HCT116 (cell line): Measurements from ENCODE around the gene CMIP. TPM values are rescaled to one million over a fixed set of nuclear protein-coding genes. Genes with fewer than 3 reads are reported as not detected.

Experiments used
- ATAC-seq: fragments of 200-7000 bp; cut with Tn5 transposase; 2 replicates; pipeline ENCODE4 v1.9.1; 2020; ENCODE audit warnings: mild to moderate bottlenecking, moderate library complexity
- BruUV-seq: library from RNA; stranded (reverse); fragments of 400-500 nt; replicated peaks from 2 replicates; lab custom pipeline; 2021; lab: Mats Ljungman, UMichigan
- CTCF ChIA-PET: fragments of 300-600 bp; sonication (Branson Sonifier 250); formaldehyde crosslinking; loops from one replicate; lab custom pipeline; 2021; ENCODE audit warnings: antibody characterized with exemption; lab: Charles Lee
- POLR2A ChIA-PET: fragments of 300-600, 350-600 bp; sonication (Branson Sonifier 250); formaldehyde crosslinking; loops from one replicate; lab custom pipeline; 2021; ENCODE audit warnings: antibody characterized with exemption; lab: Charles Lee
- RAD21 ChIA-PET, 2 experiments: fragments of 300-600 bp; sonication (Branson Sonifier 250); formaldehyde crosslinking; loops; one replicate each; lab custom pipeline; 2023; ENCODE audit warnings: low total read pairs in 2 of 2; ENCODE audit not compliant: uncharacterized antibody in 2 of 2, unreplicated experiment in 2 of 2, low non-redundant PET in 1 of 2; lab: Charles Lee
- DNase-seq: peaks from one replicate; pipeline ENCODE4 v3.0.0-alpha.2; 2010; ENCODE audit warnings: low read depth, low spot score
- H2AFZ ChIP-seq: fragments of 200-600 bp; shearing (Covaris generic), sonication (generic); 2 replicates; pipeline ENCODE4 v1.6.1; 2017; ENCODE audit warnings: low read depth, mixed run types, mixed read lengths, antibody characterized with exemption, low read length; ENCODE audit not compliant: poor library complexity, severe bottlenecking
- H3K27ac ChIP-seq: 2 replicates; pipeline ENCODE4 v1.5.1; 2012; ENCODE audit warnings: low read depth, low read length
- H3K27me3 ChIP-seq: fragments of 200-600 bp; sonication (generic); 2 replicates; pipeline ENCODE4 v1.6.1; 2016; ENCODE audit warnings: mixed run types, low read length, mixed read lengths; ENCODE audit not compliant: insufficient read depth
- H3K36me3 ChIP-seq, 2 experiments: fragments of 200-500 bp in 1 of 2; fragments of 200-600 bp in 1 of 2; sonication (Bioruptor generic) in 1 of 2; sonication (generic) in 1 of 2; 2 replicates each; pipeline versions ENCODE4 v1.5.1 to v1.6.1; 2014 to 2016; ENCODE audit warnings: low read length in 2 of 2, inconsistent platforms in 1 of 2, mixed read lengths in 1 of 2, mixed run types in 1 of 2; ENCODE audit not compliant: insufficient read depth in 2 of 2, control insufficient read depth in 1 of 2
- H3K4me1 ChIP-seq, 2 experiments: fragments of 200-600 bp in 1 of 2; sonication (generic) in 1 of 2; 2 replicates each; pipeline versions ENCODE4 v1.5.1 to v1.6.1; 2012 to 2017; ENCODE audit warnings: low read length in 2 of 2, inconsistent platforms in 1 of 2, mild to moderate bottlenecking in 1 of 2, mixed read lengths in 1 of 2, mixed run types in 1 of 2, moderate library complexity in 1 of 2; ENCODE audit not compliant: insufficient read depth in 2 of 2, control insufficient read depth in 1 of 2
- H3K4me2 ChIP-seq: fragments of 200-600 bp; sonication (generic); 2 replicates; pipeline ENCODE4 v1.6.1; 2017; ENCODE audit warnings: mixed run types, low read length, mixed read lengths
- H3K4me3 ChIP-seq, 2 experiments: fragments of 200-600 bp in 1 of 2; sonication (generic) in 1 of 2; replicated peaks in 1 of 2; 2 replicates each; pipeline ENCODE4 v1.5.1; 2011 to 2016; ENCODE audit warnings: low read length in 2 of 2, control low read depth in 1 of 2, low read depth in 1 of 2, mild to moderate bottlenecking in 1 of 2, mixed read lengths in 1 of 2, mixed run types in 1 of 2
- H3K79me2 ChIP-seq: fragments of 200-600 bp; sonication (generic); 2 replicates; pipeline ENCODE4 v1.6.1; 2017; ENCODE audit warnings: mild to moderate bottlenecking, mixed run types, low read length, moderate library complexity, mixed read lengths; ENCODE audit not compliant: insufficient read depth
- H3K9ac ChIP-seq: fragments of 200-600 bp; sonication (generic); 2 replicates; pipeline ENCODE4 v1.6.1; 2016; ENCODE audit warnings: low read length, mixed read lengths
- H3K9me2 ChIP-seq: fragments of 200-600 bp; sonication (generic), shearing (Covaris generic); 2 replicates; pipeline ENCODE4 v1.6.1; 2017; ENCODE audit warnings: mixed run types, mild to moderate bottlenecking, moderate library complexity; ENCODE audit not compliant: insufficient read depth
- H3K9me3 ChIP-seq, 2 experiments: fragments of 200-500 bp in 1 of 2; fragments of 200-600 bp in 1 of 2; sonication (Bioruptor generic) in 1 of 2; sonication (generic) in 1 of 2; 2 replicates each; pipeline ENCODE4 v1.6.1; 2014 to 2017; ENCODE audit warnings: low read length in 2 of 2, mixed read lengths in 2 of 2, inconsistent platforms in 1 of 2, low read depth in 1 of 2, mild to moderate bottlenecking in 1 of 2, mixed run types in 1 of 2, moderate library complexity in 1 of 2; ENCODE audit not compliant: control insufficient read depth in 1 of 2, insufficient read depth in 1 of 2
- H4K20me1 ChIP-seq: fragments of 200-600 bp; sonication (generic), shearing (Covaris generic); 2 replicates; pipeline ENCODE4 v1.6.1; 2017; ENCODE audit warnings: mixed run types, mild to moderate bottlenecking, moderate library complexity; ENCODE audit not compliant: insufficient read depth
- ATF3 ChIP-seq: IDR thresholded peaks from 2 replicates; pipeline ENCODE4 v1.6.1; 2012
- CBX3 ChIP-seq: IDR thresholded peaks from 2 replicates; pipeline ENCODE4 v1.6.1; 2012; ENCODE audit warnings: low read depth
- CTCF ChIP-seq, 3 experiments: fragments of 200-600 bp in 1 of 3; sonication (generic) in 1 of 3; IDR thresholded peaks in 2 of 3; conservative IDR thresholded peaks in 1 of 3; 2 replicates each; pipeline ENCODE4 v1.5.1; 2012 to 2017; ENCODE audit warnings: low read depth in 2 of 3, low read length in 2 of 3, antibody characterized with exemption in 1 of 3, borderline replicate concordance in 1 of 3, control low read depth in 1 of 3, mild to moderate bottlenecking in 1 of 3, mixed read lengths in 1 of 3, mixed run types in 1 of 3, moderate library complexity in 1 of 3; ENCODE audit not compliant: insufficient read depth in 1 of 3
- EZH2phosphoT487 ChIP-seq: fragments of 200-600 bp; IDR thresholded peaks from 2 replicates; pipeline ENCODE4 v1.6.1; 2018; ENCODE audit warnings: antibody characterized with exemption, borderline replicate concordance
- FOSL1 ChIP-seq: IDR thresholded peaks from 2 replicates; pipeline ENCODE4 v1.6.1; 2012; ENCODE audit warnings: low read depth
- MAX ChIP-seq: IDR thresholded peaks from 2 replicates; pipeline ENCODE4 v1.6.1; 2012
- POLR2A ChIP-seq: IDR thresholded peaks from 2 replicates; pipeline ENCODE4 v1.7.0; 2011; ENCODE audit warnings: borderline replicate concordance; ENCODE audit not compliant: insufficient read depth, insufficient read length; ENCODE audit errors: extremely low read depth
- RAD21 ChIP-seq: IDR thresholded peaks from 2 replicates; pipeline ENCODE4 v1.6.1; 2012; ENCODE audit warnings: low read depth, mild to moderate bottlenecking
- REST ChIP-seq: IDR thresholded peaks from 2 replicates; pipeline ENCODE4 v1.6.1; 2012; ENCODE audit warnings: low read depth
- SRF ChIP-seq: IDR thresholded peaks from 2 replicates; pipeline ENCODE4 v1.6.1; 2012; ENCODE audit warnings: low read depth
- ZBTB33 ChIP-seq: IDR thresholded peaks from 2 replicates; pipeline ENCODE4 v1.6.1; 2011; ENCODE audit warnings: mild to moderate bottlenecking, low read length, moderate library complexity; ENCODE audit not compliant: insufficient replicate concordance; ENCODE audit errors: extremely low read depth
- ZFX ChIP-seq: fragments of 450-650 bp; IDR thresholded peaks from 2 replicates; pipeline ENCODE4 v1.6.1; 2017
- ZNF274 ChIP-seq: fragments of 200-500 bp; sonication (Bioruptor generic); IDR thresholded peaks from 2 replicates; pipeline ENCODE4 v1.6.1; 2014; ENCODE audit warnings: mild to moderate bottlenecking, low read depth, low read length, inconsistent platforms
- intact Hi-C: fragments of 100-400 bp; cut with micrococcal nuclease; formaldehyde crosslinking; loops from 2 replicates; pipeline ENCODE4 v1.10.0; 2022
- total RNA-seq: library from RNA; stranded (reverse); gene quantifications from one replicate; pipeline ENCODE4 v1.2.1, GENCODE V29; 2021; ENCODE audit not compliant: unreplicated experiment

CMIP gene
- total RNA-seq, 1 experiment from 2014 or later: 64.6 TPM

GRCh38 chr16:81639931-81640680 is 195.5 kb downstream of the CMIP start:
- H3K36me3 ChIP-seq: peaks cover 0 to 11% of the 10 kb centered on the region in 2 experiments; a peak in 1 of 4 replicates
- no peak overlapping the region for H3K27ac ChIP-seq
- H3K9me3 ChIP-seq: no peaks in the 10 kb centered on the region
- TF ChIP-seq ZFX: no peak
- TF ChIP-seq SRF: no peak
- no peak for TF ChIP-seq FOSL1
- TF ChIP-seq ZNF274: no peak
- TF ChIP-seq MAX: no peak
- TF ChIP-seq RAD21: no peak
- TF ChIP-seq ZBTB33: no peak
- no peak for TF ChIP-seq POLR2A
- TF ChIP-seq CTCF (IDR thresholded peaks at IDR 0.05 in 2 of 3, conservative IDR thresholded peaks at IDR 0.05 in 1 of 3; ENCODE audit: borderline replicate concordance in 1 of 3, insufficient read depth in 1 of 3, low read depth in 2 of 3, low read length in 2 of 3): no peak
- no peak for TF ChIP-seq EZH2phosphoT487
- TF ChIP-seq REST: no peak
- TF ChIP-seq ATF3: no peak
- no peak for TF ChIP-seq CBX3
- ChIA-PET CTCF (interaction anchor here (1.1 kb wide), 1 partner anchor 90 kb away, joined by 3 read pairs; no protein-coding TSS in a partner anchor), RAD21 (no interaction called here), POLR2A (no interaction called here)
- H3K4me1 ChIP-seq: peaks cover 0 to 29% of the 10 kb centered on the region in 2 experiments; a peak in 1 of 4 replicates
- intact Hi-C loops: no loop called here
- no peak overlapping the region for H3K9ac ChIP-seq
- no peak overlapping the region for H3K4me3 ChIP-seq
- no peak overlapping the region for H3K4me2 ChIP-seq
- no peak for ATAC-seq
- H4K20me1 ChIP-seq: peaks cover 5% of the 10 kb centered on the region; the same call in 1 of the 2 replicates
- no TSS peak for BruUV-seq
- no peaks in the 10 kb centered on the region for H3K27me3 ChIP-seq
- H2AFZ ChIP-seq: no peak overlapping the region
- no peak for DNase-seq
- H3K79me2 ChIP-seq: peaks cover 60% of the 10 kb centered on the region; the same call in 1 of the 2 replicates
- H3K9me2 ChIP-seq: no peaks in the 10 kb centered on the region
